OCI-LY1 (cell line): ENCODE results near the gene SNX8.

Experiments
- CTCF ChIP-seq: fragments of 200-600 bp; sonication (generic), shearing (Covaris generic); IDR thresholded peaks from 2 replicates; pipeline ENCODE4 v1.5.1; 2017; ENCODE audit warnings: mild to moderate bottlenecking, antibody characterized with exemption, low read length, moderate library complexity, mixed read lengths
- EZH2 ChIP-seq: fragments of 200-600 bp; sonication (generic), shearing (Covaris generic); IDR thresholded peaks from 2 replicates; pipeline ENCODE4 v1.8.0; 2017; ENCODE audit warnings: borderline replicate concordance, mixed run types, mild to moderate bottlenecking, antibody characterized with exemption, low read length, moderate library complexity, mixed read lengths

GRCh38 chr7:2261611-2262010 is 52.6 kb downstream of the SNX8 start:
- TF ChIP-seq CTCF, result no peak
- no peak for TF ChIP-seq EZH2
